HepG2 (cell line): ENCODE data around the gene BICRAL. TPM values are rescaled to one million over a fixed set of nuclear protein-coding genes. Genes with fewer than 3 reads are reported as not detected.

Source experiments
- CHCHD3 ChIP-seq: sonication (generic); formaldehyde crosslinking; IDR thresholded peaks from 2 replicates; pipeline ENCODE4 v1.8.0; 2022; ENCODE audit warnings: mild to moderate bottlenecking, missing genetic modification reagents, moderate library complexity
- FOXA1 ChIP-seq, 2 experiments: fragments of 450-650 bp in 1 of 2; sonication (generic) in 1 of 2; formaldehyde crosslinking in 1 of 2; IDR thresholded peaks; 2 replicates each; pipeline versions ENCODE4 v1.4.0 to v1.6.1; 2016 to 2020; ENCODE audit warnings: missing genetic modification reagents in 1 of 2
- MTA1 ChIP-seq: sonication (generic); formaldehyde crosslinking; IDR thresholded peaks from 2 replicates; pipeline ENCODE4 v1.4.0; 2020; ENCODE audit warnings: missing genetic modification reagents, mild to moderate bottlenecking, borderline replicate concordance
- POGZ ChIP-seq: sonication (generic); formaldehyde crosslinking; IDR thresholded peaks from 2 replicates; pipeline ENCODE4 v1.4.0; 2020; ENCODE audit warnings: mild to moderate bottlenecking, missing genetic modification reagents
- SIX4 ChIP-seq: sonication (generic); formaldehyde crosslinking; IDR thresholded peaks from 2 replicates; pipeline ENCODE4 v1.4.0; 2020; ENCODE audit warnings: missing genetic modification reagents
- TGIF2 ChIP-seq: IDR thresholded peaks from 2 replicates; pipeline ENCODE4 v1.6.1; 2016; ENCODE audit warnings: control low read depth, missing compliant biosample characterization
- XRCC5 ChIP-seq: fragments of 200-400 bp; formaldehyde crosslinking; optimal IDR thresholded peaks from 2 replicates; pipeline ENCODE3; 2017; ENCODE audit warnings: mild to moderate bottlenecking, low read length
- ZNF557 ChIP-seq: sonication (generic); formaldehyde crosslinking; IDR thresholded peaks from 2 replicates; pipeline ENCODE4 v1.4.0; 2020; ENCODE audit warnings: missing genetic modification reagents
- ZNF749 ChIP-seq: sonication (generic); formaldehyde crosslinking; IDR thresholded peaks from 2 replicates; pipeline ENCODE4 v1.8.0; 2022; ENCODE audit warnings: mild to moderate bottlenecking, missing genetic modification reagents, moderate library complexity, borderline replicate concordance
- ZNF777 ChIP-seq: sonication (generic); formaldehyde crosslinking; IDR thresholded peaks from 2 replicates; pipeline ENCODE4 v1.4.0; 2020; ENCODE audit warnings: missing genetic modification reagents
- polyA plus RNA-seq, 8 experiments: library from polyadenylated mRNA; depleted of rRNA in 3 of 8; stranded (reverse) in 7 of 8; unstranded in 1 of 8; fragments of >200 nt; fragmentation: Illumina TruSeq in 4 of 8; extraction: Trizol in 4 of 8; gene quantifications; 2 replicates each; pipeline versions ENCODE4 v1.2.1 to v1.2.3, GENCODE V29; 2011 to 2016; ENCODE audit warnings: low read depth in 4 of 8, missing spikeins in 1 of 8, mixed read lengths in 1 of 8; ENCODE audit not compliant: insufficient read depth in 1 of 8
- total RNA-seq, 5 experiments: library from RNA; depleted of rRNA; stranded (reverse); fragments of >200 nt; fragmentation: Illumina TruSeq; extraction: Trizol; gene quantifications; 2 replicates each; pipeline ENCODE4 v1.2.3, GENCODE V29; 2016; ENCODE audit warnings: low read depth in 1 of 5
- TF ChIP-seq, protein P1 (sequence below): sonication (generic); formaldehyde crosslinking; IDR thresholded peaks from 2 replicates; pipeline ENCODE4 v1.8.0; 2023; ENCODE audit warnings: mild to moderate bottlenecking, missing genetic modification reagents
- TF ChIP-seq, protein P2 (sequence below): sonication (generic); formaldehyde crosslinking; conservative IDR thresholded peaks from 2 replicates; pipeline ENCODE4 v1.4.0; 2020; ENCODE audit warnings: missing genetic modification reagents
- TF ChIP-seq, protein P3 (sequence below): sonication (generic); formaldehyde crosslinking; IDR thresholded peaks from 2 replicates; pipeline ENCODE4 v1.8.0; 2022; ENCODE audit warnings: mild to moderate bottlenecking, missing genetic modification reagents
- TF ChIP-seq, protein P4 (sequence below): sonication (generic); formaldehyde crosslinking; IDR thresholded peaks from 2 replicates; pipeline ENCODE4 v1.4.0; 2020; ENCODE audit warnings: mild to moderate bottlenecking, low read depth, missing genetic modification reagents
- TF ChIP-seq, protein P5 (sequence below): sonication (generic); formaldehyde crosslinking; IDR thresholded peaks from 2 replicates; pipeline ENCODE4 v1.5.1; 2020; ENCODE audit warnings: missing genetic modification reagents, mild to moderate bottlenecking, borderline replicate concordance
- TF ChIP-seq, protein P6 (sequence below): sonication (generic); formaldehyde crosslinking; IDR thresholded peaks from 2 replicates; pipeline ENCODE4 v1.5.0; 2020; ENCODE audit warnings: mild to moderate bottlenecking, missing genetic modification reagents

BICRAL gene
- total and polyA plus RNA-seq, 2 of the 13 experiments (the other 11 are each of a cell fraction or from before 2014, with no cell fraction given): 5.0 to 13.5 TPM

DNA sequence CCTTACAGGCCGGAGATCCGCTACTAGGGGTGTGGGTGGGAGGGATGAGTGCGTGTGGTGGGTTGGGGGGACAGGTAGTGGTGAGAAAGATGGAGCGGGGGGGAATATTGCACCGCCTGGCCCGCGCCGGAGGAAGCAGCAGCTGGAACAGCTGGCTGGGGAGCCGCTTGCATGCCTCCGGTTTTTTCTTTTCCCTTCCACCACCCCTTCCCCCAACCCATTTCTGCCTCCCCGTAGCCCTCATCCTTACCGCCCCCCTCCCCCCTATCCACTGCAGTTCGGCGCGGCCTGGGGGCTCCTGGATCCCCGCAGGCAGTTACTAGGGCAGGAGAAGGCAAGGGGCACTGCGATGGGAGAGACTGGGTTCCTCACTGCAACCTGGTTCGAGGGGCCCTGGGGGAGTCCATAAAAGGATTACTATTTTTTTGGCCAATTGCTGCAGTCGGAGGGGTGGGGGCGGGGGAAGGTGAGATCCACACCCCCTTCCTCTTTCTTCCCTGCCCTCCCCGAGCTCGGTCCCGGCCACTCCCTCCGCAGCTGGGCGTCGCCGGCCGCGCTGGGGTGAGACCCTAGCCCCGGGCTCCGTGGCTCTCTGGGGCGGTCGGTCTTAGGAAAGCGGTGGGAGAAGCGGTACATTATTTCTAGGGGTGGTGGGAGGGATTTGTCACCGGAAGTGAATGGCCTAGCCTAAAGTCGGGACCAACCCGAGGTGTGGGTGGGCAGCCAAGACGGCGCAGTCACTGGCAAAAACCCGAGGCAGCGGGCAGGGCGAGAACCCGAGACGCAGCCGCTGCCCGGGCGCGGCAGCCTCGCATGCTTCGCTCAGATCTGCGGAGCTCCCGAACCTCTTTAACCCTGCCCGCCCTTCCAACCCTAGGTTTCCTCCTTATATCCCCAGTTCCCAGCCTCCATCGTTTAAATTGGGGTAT lies 35.1 kb upstream of the BICRAL start (continued):
- TF ChIP-seq ZNF777 (CRISPR knock-in tag) (no peak; the same call in 1 of the 2 replicates), SIX4 (CRISPR knock-in tag) (no peak), POGZ (CRISPR knock-in tag) (peak; percentile 44; the same call in 1 of the 2 replicates), CHCHD3 (CRISPR knock-in tag) (no peak), MTA1 (CRISPR knock-in tag) (0 out of 2 replicates have a peak, but pooled peaks have one; percentile 63), ZNF557 (no peak), TGIF2 (CRISPR knock-in tag) (peak; percentile 87; the same call in 1 of the 2 replicates), XRCC5 (peak; percentile 66), ZNF749 (CRISPR knock-in tag) (no peak), FOXA1 (IDR thresholded peaks at IDR 0.05) (no peak), FOXA1 (CRISPR knock-in tag; IDR thresholded peaks at IDR 0.05) (no peak)
- TF ChIP-seq, protein P1, sequence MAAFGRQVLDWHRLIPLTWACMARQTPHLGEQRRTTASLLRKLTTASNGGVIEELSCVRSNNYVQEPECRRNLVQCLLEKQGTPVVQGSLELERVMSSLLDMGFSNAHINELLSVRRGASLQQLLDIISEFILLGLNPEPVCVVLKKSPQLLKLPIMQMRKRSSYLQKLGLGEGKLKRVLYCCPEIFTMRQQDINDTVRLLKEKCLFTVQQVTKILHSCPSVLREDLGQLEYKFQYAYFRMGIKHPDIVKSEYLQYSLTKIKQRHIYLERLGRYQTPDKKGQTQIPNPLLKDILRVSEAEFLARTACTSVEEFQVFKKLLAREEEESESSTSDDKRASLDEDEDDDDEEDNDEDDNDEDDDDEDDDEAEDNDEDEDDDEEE (CRISPR knock-in tag): peak; percentile 21; the same call in 1 of the 2 replicates
- TF ChIP-seq, protein P2, sequence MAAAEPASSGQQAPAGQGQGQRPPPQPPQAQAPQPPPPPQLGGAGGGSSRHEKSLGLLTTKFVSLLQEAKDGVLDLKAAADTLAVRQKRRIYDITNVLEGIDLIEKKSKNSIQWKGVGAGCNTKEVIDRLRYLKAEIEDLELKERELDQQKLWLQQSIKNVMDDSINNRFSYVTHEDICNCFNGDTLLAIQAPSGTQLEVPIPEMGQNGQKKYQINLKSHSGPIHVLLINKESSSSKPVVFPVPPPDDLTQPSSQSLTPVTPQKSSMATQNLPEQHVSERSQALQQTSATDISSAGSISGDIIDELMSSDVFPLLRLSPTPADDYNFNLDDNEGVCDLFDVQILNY (CRISPR knock-in tag): no peak
- TF ChIP-seq, protein P3, sequence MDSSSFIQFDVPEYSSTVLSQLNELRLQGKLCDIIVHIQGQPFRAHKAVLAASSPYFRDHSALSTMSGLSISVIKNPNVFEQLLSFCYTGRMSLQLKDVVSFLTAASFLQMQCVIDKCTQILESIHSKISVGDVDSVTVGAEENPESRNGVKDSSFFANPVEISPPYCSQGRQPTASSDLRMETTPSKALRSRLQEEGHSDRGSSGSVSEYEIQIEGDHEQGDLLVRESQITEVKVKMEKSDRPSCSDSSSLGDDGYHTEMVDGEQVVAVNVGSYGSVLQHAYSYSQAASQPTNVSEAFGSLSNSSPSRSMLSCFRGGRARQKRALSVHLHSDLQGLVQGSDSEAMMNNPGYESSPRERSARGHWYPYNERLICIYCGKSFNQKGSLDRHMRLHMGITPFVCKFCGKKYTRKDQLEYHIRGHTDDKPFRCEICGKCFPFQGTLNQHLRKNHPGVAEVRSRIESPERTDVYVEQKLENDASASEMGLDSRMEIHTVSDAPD: peak; percentile 50; the same call in 1 of the 2 replicates
- TF ChIP-seq, protein P4, sequence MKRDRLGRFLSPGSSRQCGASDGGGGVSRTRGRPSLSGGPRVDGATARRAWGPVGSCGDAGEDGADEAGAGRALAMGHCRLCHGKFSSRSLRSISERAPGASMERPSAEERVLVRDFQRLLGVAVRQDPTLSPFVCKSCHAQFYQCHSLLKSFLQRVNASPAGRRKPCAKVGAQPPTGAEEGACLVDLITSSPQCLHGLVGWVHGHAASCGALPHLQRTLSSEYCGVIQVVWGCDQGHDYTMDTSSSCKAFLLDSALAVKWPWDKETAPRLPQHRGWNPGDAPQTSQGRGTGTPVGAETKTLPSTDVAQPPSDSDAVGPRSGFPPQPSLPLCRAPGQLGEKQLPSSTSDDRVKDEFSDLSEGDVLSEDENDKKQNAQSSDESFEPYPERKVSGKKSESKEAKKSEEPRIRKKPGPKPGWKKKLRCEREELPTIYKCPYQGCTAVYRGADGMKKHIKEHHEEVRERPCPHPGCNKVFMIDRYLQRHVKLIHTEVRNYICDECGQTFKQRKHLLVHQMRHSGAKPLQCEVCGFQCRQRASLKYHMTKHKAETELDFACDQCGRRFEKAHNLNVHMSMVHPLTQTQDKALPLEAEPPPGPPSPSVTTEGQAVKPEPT: peak; percentile 80; the same call in 1 of the 2 replicates
- TF ChIP-seq, protein P5, sequence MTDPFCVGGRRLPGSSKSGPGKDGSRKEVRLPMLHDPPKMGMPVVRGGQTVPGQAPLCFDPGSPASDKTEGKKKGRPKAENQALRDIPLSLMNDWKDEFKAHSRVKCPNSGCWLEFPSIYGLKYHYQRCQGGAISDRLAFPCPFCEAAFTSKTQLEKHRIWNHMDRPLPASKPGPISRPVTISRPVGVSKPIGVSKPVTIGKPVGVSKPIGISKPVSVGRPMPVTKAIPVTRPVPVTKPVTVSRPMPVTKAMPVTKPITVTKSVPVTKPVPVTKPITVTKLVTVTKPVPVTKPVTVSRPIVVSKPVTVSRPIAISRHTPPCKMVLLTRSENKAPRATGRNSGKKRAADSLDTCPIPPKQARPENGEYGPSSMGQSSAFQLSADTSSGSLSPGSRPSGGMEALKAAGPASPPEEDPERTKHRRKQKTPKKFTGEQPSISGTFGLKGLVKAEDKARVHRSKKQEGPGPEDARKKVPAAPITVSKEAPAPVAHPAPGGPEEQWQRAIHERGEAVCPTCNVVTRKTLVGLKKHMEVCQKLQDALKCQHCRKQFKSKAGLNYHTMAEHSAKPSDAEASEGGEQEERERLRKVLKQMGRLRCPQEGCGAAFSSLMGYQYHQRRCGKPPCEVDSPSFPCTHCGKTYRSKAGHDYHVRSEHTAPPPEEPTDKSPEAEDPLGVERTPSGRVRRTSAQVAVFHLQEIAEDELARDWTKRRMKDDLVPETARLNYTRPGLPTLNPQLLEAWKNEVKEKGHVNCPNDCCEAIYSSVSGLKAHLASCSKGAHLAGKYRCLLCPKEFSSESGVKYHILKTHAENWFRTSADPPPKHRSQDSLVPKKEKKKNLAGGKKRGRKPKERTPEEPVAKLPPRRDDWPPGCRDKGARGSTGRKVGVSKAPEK (CRISPR knock-in tag): no peak
- TF ChIP-seq, protein P6, sequence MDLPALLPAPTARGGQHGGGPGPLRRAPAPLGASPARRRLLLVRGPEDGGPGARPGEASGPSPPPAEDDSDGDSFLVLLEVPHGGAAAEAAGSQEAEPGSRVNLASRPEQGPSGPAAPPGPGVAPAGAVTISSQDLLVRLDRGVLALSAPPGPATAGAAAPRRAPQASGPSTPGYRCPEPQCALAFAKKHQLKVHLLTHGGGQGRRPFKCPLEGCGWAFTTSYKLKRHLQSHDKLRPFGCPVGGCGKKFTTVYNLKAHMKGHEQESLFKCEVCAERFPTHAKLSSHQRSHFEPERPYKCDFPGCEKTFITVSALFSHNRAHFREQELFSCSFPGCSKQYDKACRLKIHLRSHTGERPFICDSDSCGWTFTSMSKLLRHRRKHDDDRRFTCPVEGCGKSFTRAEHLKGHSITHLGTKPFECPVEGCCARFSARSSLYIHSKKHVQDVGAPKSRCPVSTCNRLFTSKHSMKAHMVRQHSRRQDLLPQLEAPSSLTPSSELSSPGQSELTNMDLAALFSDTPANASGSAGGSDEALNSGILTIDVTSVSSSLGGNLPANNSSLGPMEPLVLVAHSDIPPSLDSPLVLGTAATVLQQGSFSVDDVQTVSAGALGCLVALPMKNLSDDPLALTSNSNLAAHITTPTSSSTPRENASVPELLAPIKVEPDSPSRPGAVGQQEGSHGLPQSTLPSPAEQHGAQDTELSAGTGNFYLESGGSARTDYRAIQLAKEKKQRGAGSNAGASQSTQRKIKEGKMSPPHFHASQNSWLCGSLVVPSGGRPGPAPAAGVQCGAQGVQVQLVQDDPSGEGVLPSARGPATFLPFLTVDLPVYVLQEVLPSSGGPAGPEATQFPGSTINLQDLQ (CRISPR knock-in tag): peak; percentile 78; the same call in 1 of the 2 replicates
